Adrenal gland (tissue), 5 donors: ENCODE measurements around the gene CDK17.

ENCODE experiments used
- CTCF ChIP-seq, 6 experiments: fragments of 450-650 bp in 4 of 6; fragments of 200-600 bp in 2 of 6; sonication (generic) in 1 of 6; IDR thresholded peaks; 1 replicate in 5 of 6; 2 replicates in 1 of 6; pipeline versions ENCODE4 v1.5.1 to v1.8.0; 2016 to 2021; ENCODE audit warnings: antibody characterized with exemption in 6 of 6, mild to moderate bottlenecking in 2 of 6, moderate library complexity in 1 of 6
- POLR2A ChIP-seq, 2 donors: fragments of 450-650 bp; IDR thresholded peaks; one replicate each; pipeline ENCODE4 v1.6.1; 2017; ENCODE audit warnings: antibody characterized with exemption in 2 of 2, mild to moderate bottlenecking in 2 of 2, moderate library complexity in 1 of 2
- donor health status: DM: no; HTN: no; CAD: no.

DNA sequence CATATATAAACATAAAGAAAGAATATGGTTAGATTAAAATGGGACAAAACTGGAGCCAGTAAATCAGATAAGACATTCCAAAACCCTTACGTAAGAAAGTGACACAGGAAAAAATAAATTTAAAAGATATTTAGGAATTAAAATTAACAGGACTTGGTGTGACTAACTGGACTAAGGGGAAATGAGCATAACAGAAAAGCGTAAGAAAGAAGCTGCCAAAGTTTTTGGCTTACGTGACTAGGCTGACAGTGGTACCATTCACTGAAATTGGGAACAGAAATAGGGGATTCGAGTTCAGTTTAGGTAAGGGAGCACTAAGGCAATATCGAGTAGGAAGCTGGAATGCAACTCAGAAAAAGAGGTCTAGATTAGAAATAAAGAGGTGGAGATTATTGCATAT is 7.8 kb downstream of the CDK17 start:
- TF ChIP-seq CTCF (IDR thresholded peaks at IDR 0.05) = no peak
- no peak for TF ChIP-seq POLR2A (IDR thresholded peaks at IDR 0.05)
